A549 (cell line): Measurements from ENCODE around the gene GRID1. TPM values are rescaled to one million over a fixed set of nuclear protein-coding genes. Genes with fewer than 3 reads are reported as not detected.

ENCODE experiments used
- ATAC-seq, 2 experiments: fragments of 200-7000 bp in 1 of 2; fragments of >200 bp in 1 of 2; cut with Nextera tagmentation in 1 of 2; cut with Tn5 transposase in 1 of 2; 3 replicates each; pipeline versions ENCODE4 v1.8.0 to v1.9.1; 2018 to 2020; ENCODE audit warnings: mild to moderate bottlenecking in 1 of 2, moderate library complexity in 1 of 2
- CTCF ChIA-PET: fragments of 300-600 bp; sonication (Branson Sonifier 250); formaldehyde crosslinking; extraction: SDS; loops from one replicate; lab custom pipeline; 2021; ENCODE audit warnings: antibody characterized with exemption, inconsistent platforms; lab: Yijun Ruan, JAX
- POLR2A ChIA-PET: fragments of 350-600 bp; formaldehyde crosslinking; extraction: SDS; loops from one replicate; lab custom pipeline; 2021; ENCODE audit warnings: antibody characterized with exemption, inconsistent platforms; lab: Yijun Ruan, JAX
- DNase-seq, 2 experiments: peaks; one replicate each; pipeline versions ENCODE4 v3.0.0 to v3.0.0-alpha.2; 2011 to 2016; ENCODE audit warnings: low read depth in 1 of 2, low spot score in 1 of 2
- FAIRE-seq: peaks from 2 replicates; lab custom pipeline; 2011; peaks lifted over from hg19 to GRCh38; lab: Jason Lieb, UNC
- H3K27ac ChIP-seq, 2 experiments: fragments of >200 bp; sonication (Bioruptor Twin); formaldehyde crosslinking; 3 replicates each; pipeline ENCODE4 v1.5.1; 2016 to 2017
- H3K4me1 ChIP-seq: fragments of >200 bp; sonication (Bioruptor Twin); formaldehyde crosslinking; 3 replicates; pipeline ENCODE4 v1.6.1; 2016
- H3K4me2 ChIP-seq: fragments of >200 bp; sonication (Bioruptor Twin); formaldehyde crosslinking; 3 replicates; pipeline ENCODE4 v1.6.1; 2016
- H3K4me3 ChIP-seq: fragments of >200 bp; sonication (Bioruptor Twin); formaldehyde crosslinking; 3 replicates; pipeline ENCODE4 v1.5.1; 2016
- H3K9me3 ChIP-seq: fragments of >200 bp; sonication (Bioruptor Twin); formaldehyde crosslinking; 3 replicates; pipeline ENCODE4 v1.6.1; 2016
- ATOH8 ChIP-seq: fragments of 250-450 bp; sonication (Bioruptor Pico); IDR thresholded peaks from 2 replicates; pipeline ENCODE4 v1.5.0; 2020; ENCODE audit warnings: low read depth, mild to moderate bottlenecking, moderate library complexity
- CEBPB ChIP-seq, 2 experiments: fragments of >200 bp in 1 of 2; sonication (Bioruptor Twin) in 1 of 2; formaldehyde crosslinking in 1 of 2; IDR thresholded peaks; 2 replicates each; pipeline ENCODE4 v1.6.1; 2012 to 2016
- CHD4 ChIP-seq: fragments of 200-600 bp; sonication (generic); IDR thresholded peaks from 2 replicates; pipeline ENCODE4 v1.6.1; 2016; ENCODE audit warnings: antibody characterized with exemption, mild to moderate bottlenecking, borderline replicate concordance
- EHF ChIP-seq: fragments of 250-450 bp; sonication (Bioruptor Pico); IDR thresholded peaks from 2 replicates; pipeline ENCODE4 v1.5.0; 2020; ENCODE audit warnings: mild to moderate bottlenecking
- EHMT2 ChIP-seq: fragments of 200-600 bp; sonication (generic); IDR thresholded peaks from 2 replicates; pipeline ENCODE4 v1.6.1; 2016; ENCODE audit warnings: antibody characterized with exemption, low read depth, mild to moderate bottlenecking, moderate library complexity
- EP300 ChIP-seq, 2 experiments: fragments of >200 bp; sonication (Bioruptor Twin); formaldehyde crosslinking; IDR thresholded peaks; 2 replicates in 1 of 2; 3 replicates in 1 of 2; pipeline ENCODE4 v1.6.1; 2016 to 2017
- FOSL2 ChIP-seq, 2 experiments: fragments of 450-650 bp in 1 of 2; fragments of >200 bp in 1 of 2; sonication (Bioruptor Twin) in 1 of 2; formaldehyde crosslinking; IDR thresholded peaks; 2 replicates each; pipeline versions ENCODE4 v1.5.0 to v1.6.1; 2016 to 2020; ENCODE audit warnings: mild to moderate bottlenecking in 1 of 2, moderate library complexity in 1 of 2
- FOXS1 ChIP-seq: fragments of 250-450 bp; sonication (Bioruptor Pico); IDR thresholded peaks from 2 replicates; pipeline ENCODE4 v1.5.0; 2020; ENCODE audit warnings: mild to moderate bottlenecking, moderate library complexity
- HES2 ChIP-seq: fragments of >200 bp; sonication (Bioruptor Twin); formaldehyde crosslinking; IDR thresholded peaks from 2 replicates; pipeline ENCODE4 v1.6.1; 2016
- HEYL ChIP-seq: fragments of 250-450 bp; sonication (Bioruptor Pico); IDR thresholded peaks from 2 replicates; pipeline ENCODE4 v1.8.0; 2021; ENCODE audit warnings: mild to moderate bottlenecking, moderate library complexity
- HOXB13 ChIP-seq: fragments of 250-450 bp; sonication (Bioruptor Pico); IDR thresholded peaks from 2 replicates; pipeline ENCODE4 v1.5.0; 2020; ENCODE audit warnings: low read depth, mild to moderate bottlenecking, moderate library complexity
- MAX ChIP-seq: IDR thresholded peaks from 2 replicates; pipeline ENCODE4 v1.6.1; 2012
- MAZ ChIP-seq: fragments of 150-350 bp; IDR thresholded peaks from 2 replicates; pipeline ENCODE4 v1.6.1; 2014; ENCODE audit warnings: antibody characterized with exemption, low read depth, low read length, borderline replicate concordance
- PBX3 ChIP-seq: IDR thresholded peaks from 2 replicates; pipeline ENCODE4 v1.6.1; 2012
- PHF8 ChIP-seq: fragments of 200-600 bp; sonication (generic); IDR thresholded peaks from 2 replicates; pipeline ENCODE4 v1.6.1; 2016; ENCODE audit warnings: low read depth, mild to moderate bottlenecking, antibody characterized with exemption, moderate library complexity, borderline replicate concordance
- POLR2A ChIP-seq: IDR thresholded peaks from 2 replicates; pipeline ENCODE4 v1.6.1; 2012; ENCODE audit warnings: mild to moderate bottlenecking, low read length
- POLR2AphosphoS2 ChIP-seq: conservative IDR thresholded peaks from 2 replicates; pipeline ENCODE4 v1.6.1; 2012; ENCODE audit warnings: low read length, improper control_type of control experiment, inconsistent platforms
- REST ChIP-seq: fragments of 200-600 bp; sonication (generic); IDR thresholded peaks from 2 replicates; pipeline ENCODE4 v1.6.1; 2016; ENCODE audit warnings: antibody characterized with exemption, mild to moderate bottlenecking, moderate library complexity
- RFX5 ChIP-seq: fragments of 450-650 bp; IDR thresholded peaks from 2 replicates; pipeline ENCODE4 v1.7.1; 2014; ENCODE audit warnings: antibody characterized with exemption, mild to moderate bottlenecking, moderate library complexity
- ZFP36 ChIP-seq: fragments of 450-650 bp; IDR thresholded peaks from 2 replicates; pipeline ENCODE4 v1.6.1; 2014; ENCODE audit warnings: borderline replicate concordance; ENCODE audit not compliant: partially characterized antibody
- WGBS: methylation state at CpG from one replicate; pipeline ENCODE4 v1.1.6; 2017; ENCODE audit errors: missing lambda C conversion rate; 5-methylcytosine and 5-hydroxymethylcytosine counted together
- polyA plus RNA-seq, 4 experiments: library from polyadenylated mRNA; depleted of rRNA in 3 of 4; stranded (reverse); fragments of >200 nt; fragmentation: RNase III in 1 of 4; extraction: RNeasy Plus Mini Kit Qiagen cat#74134 plus additional on column Dnase treatment in 1 of 4; gene quantifications; 2 replicates in 3 of 4; 3 replicates in 1 of 4; pipeline ENCODE4 v1.2.3, GENCODE V29; 2011 to 2017

GRID1 gene
- polyA plus RNA-seq, 2 of the 4 experiments (the other 2 are of a cell fraction) = 0.14 to 0.30 TPM

GRCh38 chr10:85741626-85742300 lies 624.8 kb downstream of the GRID1 start:
- no peak overlapping the region for H3K4me2 ChIP-seq
- no peak for FAIRE-seq
- 40% methylated on average over 5 of the region's 5 CpGs for WGBS

GRCh38 chr10:85735997-85736396 lies 630.6 kb downstream of the GRID1 start:
- TF ChIP-seq HOXB13 (no peak), MAZ (no peak), FOSL2 (IDR thresholded peaks at IDR 0.05) (no peak), FOSL2 (CRISPR knock-in tag; IDR thresholded peaks at IDR 0.05) (no peak), MAX (no peak), HEYL (CRISPR knock-in tag) (no peak), REST (no peak), CHD4 (no peak), PHF8 (no peak)
- FAIRE-seq (no peak), ATAC-seq (no peak), DNase-seq (no peak)
- WGBS = 33% methylated on average over 1 of the region's 1 CpG
- Histone ChIP-seq H3K4me2 (no peak overlapping the region), H3K4me1 (no peaks in the 10 kb centered on the region), H3K4me3 (no peak overlapping the region), H3K9me3 (no peaks in the 10 kb centered on the region), H3K27ac (no peak overlapping the region)
- ChIA-PET CTCF (no interaction called here), POLR2A (no interaction called here)

More at GRCh38 chr10:85741626-85742300, 624.8 kb downstream of the GRID1 start:
- Histone ChIP-seq H3K4me3 (no peak overlapping the region), H3K27ac (no peak overlapping the region), H3K4me1 (no peaks in the 10 kb centered on the region), H3K9me3 (no peaks in the 10 kb centered on the region)
- ATAC-seq (no peak), DNase-seq (no peak)
- ChIA-PET CTCF (no interaction called here), POLR2A (no interaction called here)
- no peak for TF ChIP-seq EHMT2
- no peak for TF ChIP-seq PBX3
- TF ChIP-seq RFX5 = no peak
- no peak for TF ChIP-seq POLR2AphosphoS2
- no peak for TF ChIP-seq MAX
- TF ChIP-seq HES2 = no peak
- TF ChIP-seq PHF8 = no peak
- TF ChIP-seq ATOH8 (CRISPR knock-in tag) = no peak
- no peak for TF ChIP-seq EP300 (IDR thresholded peaks at IDR 0.05)
- no peak for TF ChIP-seq POLR2A
- no peak for TF ChIP-seq FOXS1 (CRISPR knock-in tag)
- no peak for TF ChIP-seq ZFP36
- no peak for TF ChIP-seq EHF (CRISPR knock-in tag)
- TF ChIP-seq CEBPB (IDR thresholded peaks at IDR 0.05) = no peak
